HG02759 (cell line): ENCODE measurements around the gene ZMYND12.

ENCODE experiments used
- ATAC-seq: cut with Tn5 transposase; IDR thresholded peaks from one replicate; pipeline ENCODE4 v1.9.1; 2021; ENCODE audit warnings: mild to moderate bottlenecking, moderate library complexity; ENCODE audit not compliant: unreplicated experiment

The ZMYND12 gene

DNA sequence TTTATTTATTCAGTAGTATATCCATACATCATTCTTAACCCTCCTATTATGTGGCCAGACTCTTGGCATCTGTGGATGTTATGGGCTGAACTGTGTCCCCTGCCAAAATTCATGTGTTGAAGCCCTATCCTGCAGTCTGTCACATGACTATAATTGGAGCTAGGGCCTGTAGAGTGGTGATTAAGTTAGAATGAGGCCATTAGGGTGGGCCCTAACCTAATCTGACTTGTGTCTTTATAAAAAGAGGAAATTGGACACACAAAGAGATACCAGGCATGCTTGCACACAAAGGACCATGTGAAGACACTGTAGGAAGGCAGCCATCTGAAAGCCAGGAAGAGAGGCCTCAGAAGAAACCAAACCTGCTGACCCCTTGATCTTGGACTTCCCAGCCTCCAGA is 6.6 kb downstream of the ZMYND12 start:
- ATAC-seq = no peak

DNA sequence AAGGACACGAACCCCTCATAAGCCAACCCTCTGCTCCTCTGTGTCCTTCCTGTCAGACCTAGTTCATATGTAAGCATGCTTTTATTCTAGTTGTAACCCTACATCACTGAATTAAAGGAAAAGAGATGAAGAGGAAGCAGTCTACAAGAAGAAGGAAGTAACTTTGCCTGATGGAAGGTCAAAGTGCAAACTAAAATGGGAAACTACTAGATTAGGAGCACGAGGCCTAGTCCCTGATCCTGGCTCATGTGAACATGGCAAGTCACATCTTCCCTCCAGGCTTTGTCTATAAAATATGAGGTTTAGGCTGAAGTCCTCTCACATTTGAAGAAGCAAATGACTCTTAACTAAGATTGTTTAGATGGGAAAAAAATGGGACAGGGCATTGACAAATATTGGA is 13.2 kb downstream of the ZMYND12 start:
- ATAC-seq = no peak

DNA sequence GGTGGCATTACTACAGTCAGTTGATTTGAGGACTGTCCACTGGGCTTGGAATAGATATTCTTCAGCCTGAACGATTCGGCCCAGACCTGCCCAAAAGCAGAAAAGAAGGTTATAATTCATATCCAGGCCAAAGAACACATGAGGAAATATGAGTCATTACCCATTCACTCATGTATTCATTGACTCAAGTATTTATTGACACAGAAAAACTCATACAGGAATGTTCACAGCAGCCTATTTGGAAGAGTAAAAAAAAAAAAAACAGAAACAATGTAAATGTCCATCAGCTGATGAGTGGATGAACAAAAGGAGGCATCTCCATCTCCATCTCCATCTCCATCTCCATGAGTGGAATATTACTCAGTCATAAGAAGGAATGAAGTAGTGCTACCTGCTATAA is 15.9 kb downstream of the ZMYND12 start:
- no peak for ATAC-seq

DNA sequence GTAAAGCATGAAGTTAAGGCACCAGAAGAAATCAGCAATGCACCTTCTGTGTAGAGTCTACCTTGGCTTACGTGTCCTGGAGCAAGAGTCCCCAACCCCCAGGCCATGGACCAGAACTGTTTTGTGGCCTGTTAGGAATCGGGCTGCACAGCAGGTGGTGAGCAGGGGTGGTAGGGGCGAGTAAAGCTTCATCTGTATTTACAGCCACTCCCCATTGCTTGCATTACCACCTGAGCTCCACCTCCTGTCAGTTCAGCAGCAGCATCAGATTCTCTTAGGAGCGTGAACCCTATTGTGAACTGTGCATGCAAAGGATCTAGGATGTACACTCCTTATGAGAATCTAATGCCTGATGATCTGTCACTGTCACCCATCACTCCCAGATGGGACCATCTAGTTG is 21.5 kb downstream of the ZMYND12 start:
- ATAC-seq = no peak

DNA sequence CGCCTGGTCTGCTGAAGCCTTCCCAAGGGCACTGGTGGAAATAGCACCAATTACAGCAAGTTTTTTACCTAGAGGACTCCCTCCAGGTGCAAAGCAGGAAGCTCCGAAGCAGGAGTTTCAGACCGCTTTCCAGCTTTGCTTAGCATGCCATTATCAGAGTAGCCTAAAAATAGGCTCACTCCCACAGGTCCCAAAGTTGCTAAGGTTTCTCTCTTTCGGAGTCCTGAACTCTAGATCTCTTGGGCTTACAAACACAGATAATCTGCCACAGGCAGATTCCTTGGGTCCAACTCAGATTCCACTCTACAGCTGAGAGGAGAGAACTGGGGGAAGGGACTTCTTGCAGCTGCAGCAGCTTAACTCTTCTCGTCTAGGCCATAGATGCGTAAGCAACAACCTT is 22.5 kb downstream of the ZMYND12 start:
- no peak for ATAC-seq

DNA sequence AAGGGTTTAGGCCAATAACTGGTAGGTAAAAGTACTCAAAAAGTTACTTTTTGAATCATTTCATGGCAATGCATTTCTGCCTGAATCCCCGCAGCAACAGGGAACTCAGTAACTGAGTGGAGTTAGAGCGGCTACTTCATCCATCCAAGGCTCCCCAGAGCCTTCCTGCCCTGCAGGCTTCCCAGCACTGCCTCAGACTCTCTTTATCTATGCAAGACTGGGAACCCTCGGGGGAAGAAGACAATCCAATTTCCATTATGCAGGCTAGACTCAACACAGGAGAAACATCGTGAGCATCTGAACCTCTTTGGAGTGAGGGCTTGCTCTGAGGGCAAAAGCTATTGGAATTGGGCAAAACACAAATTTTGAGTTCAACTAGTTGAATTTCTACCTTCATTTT is 23.1 kb downstream of the ZMYND12 start:
- no peak for ATAC-seq

DNA sequence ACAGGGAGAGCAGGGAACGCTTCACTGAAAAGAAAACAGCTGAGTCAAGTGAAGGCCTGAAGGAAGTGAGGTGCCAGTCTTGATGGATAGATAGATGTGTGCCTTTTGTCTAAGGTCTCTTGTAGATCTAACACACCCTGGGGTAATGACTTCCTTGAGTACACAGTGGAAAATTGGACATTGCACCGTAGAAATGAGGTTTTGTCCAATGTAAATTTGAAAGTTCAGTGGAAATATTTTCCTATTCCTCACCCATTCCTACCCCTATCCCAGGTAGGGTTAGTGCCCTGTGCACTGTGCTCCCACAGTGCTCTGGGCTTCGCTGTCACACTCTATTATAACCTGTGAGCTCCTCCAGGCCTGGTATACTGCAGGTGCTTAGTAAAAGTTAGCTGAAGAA is 24.3 kb downstream of the ZMYND12 start:
- ATAC-seq = no peak

DNA sequence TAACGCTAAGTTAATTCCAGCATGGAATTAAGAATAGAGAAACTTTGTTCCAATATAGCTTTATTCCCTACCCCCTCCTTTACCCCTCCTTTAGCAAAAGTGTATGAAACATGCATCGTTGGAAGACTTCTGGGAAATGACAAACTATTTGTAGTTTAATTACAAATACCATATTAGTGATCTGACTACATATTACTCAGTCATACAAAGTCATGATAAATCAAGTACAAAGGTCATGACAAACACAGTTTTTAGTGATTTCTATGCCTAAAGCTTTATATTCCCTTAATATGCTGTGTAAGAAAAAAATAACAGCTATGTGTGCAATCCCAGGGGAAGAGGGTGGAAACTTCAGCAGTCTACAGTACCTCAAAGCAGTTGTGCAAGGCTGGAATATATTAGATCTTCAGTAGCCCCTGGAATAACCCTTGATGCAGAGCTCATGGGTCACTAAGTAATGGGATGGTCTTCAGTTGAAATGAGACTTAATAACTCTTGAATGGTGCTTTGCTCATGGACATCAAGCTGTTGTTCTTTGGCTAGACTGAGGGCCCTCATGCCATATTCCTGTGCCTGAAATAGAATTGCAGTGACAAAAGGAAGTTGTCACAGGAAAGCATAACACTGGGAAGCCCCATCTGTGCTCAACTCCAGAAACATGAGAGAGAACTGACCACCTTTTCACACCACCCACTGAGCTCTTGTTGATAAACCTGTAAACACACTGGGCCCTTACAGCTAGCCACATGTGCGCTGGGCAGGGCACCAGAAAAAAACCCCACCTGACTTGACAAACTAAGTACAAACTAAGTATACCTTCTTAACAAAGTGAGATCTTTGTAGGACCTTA is 25.3 kb downstream of the ZMYND12 start:
- ATAC-seq = no peak

DNA sequence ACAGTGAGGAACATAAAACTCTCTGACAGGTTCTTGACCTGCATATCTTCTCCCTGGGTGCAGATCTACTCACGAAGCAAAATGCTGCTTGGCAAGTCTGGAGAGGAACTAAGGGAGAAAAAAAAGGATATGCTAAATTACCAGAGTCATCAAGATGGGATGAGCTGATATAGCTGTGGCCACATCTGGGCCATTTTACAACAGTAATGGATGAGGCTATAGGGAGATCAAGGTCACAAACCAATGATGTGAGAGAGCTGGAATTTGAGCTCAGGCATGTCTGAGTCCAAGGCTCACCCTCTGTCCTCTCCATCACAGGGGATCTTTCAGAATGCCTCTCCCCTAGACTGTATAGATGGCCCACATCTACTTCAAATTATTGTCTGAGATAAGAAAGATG is 26.2 kb downstream of the ZMYND12 start:
- ATAC-seq = no peak

DNA sequence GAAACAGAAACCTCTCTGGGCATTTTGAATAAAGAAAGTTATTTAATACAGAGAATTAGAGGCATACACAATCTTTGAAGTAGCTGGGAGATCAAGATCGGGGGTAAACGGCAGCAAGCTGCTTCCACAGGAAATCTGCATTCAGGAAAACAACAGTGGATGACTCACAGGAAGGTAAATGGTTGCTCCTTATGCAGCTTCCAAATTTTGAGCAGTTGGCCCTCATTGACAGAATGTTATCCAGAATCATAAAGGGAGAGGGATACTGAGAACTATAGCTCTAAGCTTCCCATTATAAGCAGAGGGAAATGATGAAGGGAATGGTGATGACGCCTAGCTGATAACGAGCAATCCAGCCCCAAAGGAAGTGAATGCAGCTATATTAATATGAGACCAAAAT is 28.6 kb downstream of the ZMYND12 start:
- ATAC-seq = no peak

DNA sequence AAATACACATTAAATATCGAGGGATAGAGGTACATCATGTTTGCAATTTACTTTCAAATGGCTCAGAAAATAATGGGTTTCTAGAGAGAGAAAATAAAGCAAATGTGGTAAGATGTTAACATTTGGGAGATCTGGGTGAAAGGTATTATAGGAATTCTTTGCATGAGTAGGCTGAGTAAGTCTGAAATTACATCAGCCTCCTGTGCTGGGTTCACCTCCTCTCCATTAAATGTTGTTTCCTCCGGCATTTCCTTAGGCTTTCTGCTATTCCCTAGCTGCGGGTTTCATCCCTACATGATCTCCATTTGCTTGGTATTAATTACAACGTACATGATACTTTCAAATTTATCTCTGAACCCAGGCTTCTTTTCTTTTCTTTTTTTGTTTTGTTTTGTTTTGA is 31.6 kb downstream of the ZMYND12 start:
- ATAC-seq = no peak

DNA sequence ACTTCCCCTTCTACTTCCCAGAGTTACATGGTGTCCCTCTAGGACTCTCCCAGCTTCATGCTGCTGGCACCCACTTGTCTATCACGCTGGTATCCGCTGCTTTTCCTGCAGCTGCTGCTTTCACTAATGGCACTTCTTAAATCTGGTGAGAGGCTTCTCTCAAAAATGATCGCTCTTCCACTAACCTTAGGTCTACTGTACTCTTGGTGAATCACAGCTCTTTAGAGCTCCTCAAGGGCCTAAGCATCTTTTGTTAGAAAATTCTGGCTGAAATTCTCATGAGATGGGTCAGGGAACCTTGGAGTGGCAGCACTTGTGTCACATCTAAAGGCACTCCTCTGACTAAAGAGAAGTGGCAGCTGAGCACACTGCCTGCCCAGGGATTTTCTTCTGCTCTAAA is 32.1 kb downstream of the ZMYND12 start:
- ATAC-seq = no peak

DNA sequence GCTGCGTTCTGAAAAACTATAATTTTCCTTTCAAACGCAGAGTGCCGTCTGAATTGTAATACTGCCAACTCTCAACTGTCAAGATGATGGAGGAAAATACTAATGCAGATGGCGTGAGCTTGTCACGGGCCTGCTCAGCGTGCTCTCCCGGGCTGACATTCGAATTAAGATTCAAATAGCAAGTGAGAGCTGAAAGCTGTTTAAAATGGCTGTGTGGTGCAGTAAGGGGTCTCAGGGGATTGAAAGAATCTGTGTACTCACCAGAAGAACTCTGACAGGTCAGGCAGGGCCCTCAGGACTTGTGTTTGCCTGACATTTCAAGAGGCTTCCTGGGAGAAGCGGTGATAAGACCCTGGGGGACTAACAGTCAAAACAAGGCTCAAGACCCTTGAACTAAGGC is 33.1 kb downstream of the ZMYND12 start:
- no peak for ATAC-seq

DNA sequence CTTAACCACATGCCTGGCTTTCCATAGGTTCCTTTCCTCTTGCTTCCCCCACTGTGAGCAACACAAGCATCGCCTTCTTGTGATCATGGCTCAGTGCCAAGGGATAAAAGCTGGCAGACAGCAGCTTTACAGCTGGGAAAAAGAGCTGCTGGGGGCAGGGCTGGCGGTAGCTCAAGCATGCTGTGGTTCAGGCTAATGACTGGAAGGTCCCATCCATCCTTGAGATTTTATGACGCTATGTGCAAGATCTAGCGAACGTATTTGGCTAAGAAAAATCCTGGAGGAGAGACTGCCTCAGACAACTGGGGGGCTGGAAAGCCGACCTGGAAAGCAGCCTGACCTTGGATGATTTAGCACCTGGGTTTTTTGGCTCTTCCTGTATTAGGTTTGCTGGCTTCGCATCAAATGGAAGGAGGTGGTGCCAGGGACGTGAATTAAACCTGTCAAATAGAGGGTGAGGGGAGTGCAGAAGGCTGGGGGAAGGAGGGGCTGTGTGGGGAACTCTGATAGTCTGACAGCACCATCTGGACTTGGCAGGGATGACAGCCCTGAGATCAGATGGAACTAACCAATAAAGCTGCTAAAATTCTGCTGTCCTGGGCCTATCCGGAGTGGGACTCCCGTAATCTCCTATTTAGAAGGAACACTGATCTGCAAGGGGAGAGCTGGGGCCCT is 34.8 kb downstream of the ZMYND12 start:
- ATAC-seq = no peak

DNA sequence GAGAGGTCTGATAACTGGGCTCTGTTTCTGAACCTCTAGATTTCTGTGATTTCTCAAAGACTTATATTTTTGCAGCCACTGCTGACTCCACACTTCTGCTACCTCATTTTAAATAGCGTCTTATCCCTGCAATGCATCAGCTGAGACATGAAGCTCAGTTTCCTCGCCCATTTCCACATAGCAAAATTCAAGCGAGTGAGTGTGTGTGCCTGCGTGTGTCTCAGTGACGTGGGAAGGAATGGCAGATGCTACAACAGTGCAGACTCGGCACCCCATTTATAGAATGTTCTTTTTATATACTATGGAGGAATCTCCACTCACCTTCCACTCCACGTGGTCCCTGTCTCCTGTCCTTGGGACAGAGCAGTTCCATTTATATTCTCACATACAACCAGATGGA is 35.7 kb downstream of the ZMYND12 start:
- no peak for ATAC-seq

DNA sequence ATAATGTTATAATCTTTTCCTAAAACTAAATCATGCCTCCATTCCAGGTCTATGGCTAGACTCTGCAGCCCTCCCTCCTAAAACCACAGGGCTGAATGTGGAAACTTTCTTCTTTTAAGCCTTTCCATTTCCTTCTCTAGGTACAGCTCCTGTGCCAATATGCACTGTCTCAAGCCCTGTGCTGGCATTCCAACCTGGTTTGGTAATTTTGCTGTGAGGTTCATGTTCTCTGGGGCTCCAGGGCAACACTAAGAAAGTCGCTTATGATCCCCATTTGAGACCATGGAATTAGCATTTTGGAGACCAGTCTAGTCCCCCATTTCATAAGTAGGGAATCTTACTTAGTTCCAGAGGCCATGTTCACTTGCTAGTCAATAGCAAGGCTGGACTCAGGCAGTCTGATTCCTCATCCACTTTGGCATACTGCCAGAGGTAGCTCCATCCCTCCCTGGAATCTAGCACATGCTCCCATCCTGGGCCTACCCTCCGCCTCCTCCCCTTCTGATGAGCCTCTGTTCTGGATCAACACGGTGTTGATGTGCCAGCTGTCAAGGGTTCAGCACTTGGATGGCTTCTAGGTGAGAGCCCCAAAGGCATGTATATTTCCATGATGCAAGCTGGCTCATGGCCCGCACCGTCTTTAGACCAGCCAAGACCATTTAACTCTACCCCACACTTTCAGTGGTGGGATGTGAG is 36.5 kb downstream of the ZMYND12 start:
- no peak for ATAC-seq

DNA sequence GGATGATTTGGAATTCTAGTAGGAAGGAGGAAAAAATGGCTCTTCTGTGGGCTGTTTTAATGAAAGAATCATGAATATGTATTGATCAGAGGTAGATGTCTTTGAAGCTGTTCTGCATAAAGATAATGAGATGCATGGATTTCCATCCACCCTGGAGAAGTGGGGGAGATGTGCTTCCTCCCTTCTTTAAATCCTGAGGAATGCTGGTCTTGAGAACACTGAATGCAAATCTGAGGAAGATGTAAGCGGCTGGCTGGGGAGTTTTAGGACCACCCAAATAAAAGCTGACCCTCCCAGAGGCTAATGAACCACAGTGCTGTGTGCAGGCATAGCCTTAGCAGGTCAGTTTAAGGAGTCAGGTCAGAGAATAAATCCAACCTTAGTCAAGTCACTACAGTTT is 37.3 kb downstream of the ZMYND12 start:
- no peak for ATAC-seq

DNA sequence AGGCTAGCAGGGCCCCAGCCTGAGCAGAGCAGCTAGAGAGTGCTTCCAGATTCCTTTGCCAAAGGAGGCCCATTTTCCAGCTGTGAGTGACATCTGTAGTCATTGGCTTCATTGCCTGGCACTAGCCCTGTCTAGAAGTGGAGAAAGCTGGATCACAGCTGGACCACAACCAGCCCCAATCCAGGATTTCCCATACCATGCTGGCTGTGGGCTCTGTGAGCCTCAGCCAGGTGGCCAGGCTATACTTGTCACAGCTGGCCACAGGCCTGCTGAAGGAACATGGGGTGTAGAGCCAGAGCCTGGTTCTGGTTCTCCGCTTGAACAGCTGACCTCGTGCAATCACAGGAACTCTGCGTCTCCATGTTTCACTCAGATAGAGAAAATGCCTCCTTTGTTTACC is 38.7 kb downstream of the ZMYND12 start:
- ATAC-seq = no peak

DNA sequence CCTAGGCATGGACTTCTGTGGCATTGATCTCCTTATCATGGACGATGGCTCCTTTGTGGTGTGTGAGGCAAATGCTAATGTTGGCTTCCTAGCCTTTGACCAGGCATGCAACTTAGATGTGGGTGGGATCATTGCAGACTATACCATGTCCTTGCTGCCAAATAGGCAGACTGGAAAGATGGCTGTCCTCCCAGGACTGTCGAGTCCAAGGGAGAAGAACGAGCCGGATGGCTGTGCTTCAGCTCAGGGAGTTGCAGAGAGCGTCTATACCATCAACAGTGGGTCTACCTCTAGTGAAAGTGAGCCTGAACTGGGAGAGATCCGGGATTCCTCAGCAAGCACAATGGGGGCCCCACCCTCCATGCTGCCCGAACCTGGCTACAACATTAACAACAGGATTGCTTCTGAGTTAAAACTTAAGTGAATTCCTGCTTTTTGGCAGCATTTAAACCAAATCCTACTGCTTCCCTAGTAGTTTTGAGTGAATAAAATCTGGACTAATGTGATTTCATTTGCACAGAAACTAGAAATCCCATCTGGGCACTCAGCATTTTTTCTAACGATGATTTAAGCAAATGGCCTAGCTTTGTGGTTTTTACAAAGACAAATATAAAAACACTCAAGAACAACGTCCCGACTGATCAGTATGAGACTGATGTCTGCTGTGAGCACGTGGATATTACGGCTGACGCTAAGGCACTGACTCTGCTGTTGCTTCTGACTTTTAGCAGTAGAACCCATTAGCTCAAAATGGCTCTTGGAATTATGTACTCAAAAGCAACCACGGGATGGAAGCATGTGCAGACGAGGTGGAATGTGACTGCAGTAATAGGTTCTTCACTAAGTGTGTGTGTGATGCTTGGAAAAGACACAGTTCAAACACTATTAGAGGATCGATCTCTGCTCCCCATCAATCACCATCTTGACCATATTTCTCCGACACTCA is 41.0 kb downstream of the ZMYND12 start:
- no peak for ATAC-seq

DNA sequence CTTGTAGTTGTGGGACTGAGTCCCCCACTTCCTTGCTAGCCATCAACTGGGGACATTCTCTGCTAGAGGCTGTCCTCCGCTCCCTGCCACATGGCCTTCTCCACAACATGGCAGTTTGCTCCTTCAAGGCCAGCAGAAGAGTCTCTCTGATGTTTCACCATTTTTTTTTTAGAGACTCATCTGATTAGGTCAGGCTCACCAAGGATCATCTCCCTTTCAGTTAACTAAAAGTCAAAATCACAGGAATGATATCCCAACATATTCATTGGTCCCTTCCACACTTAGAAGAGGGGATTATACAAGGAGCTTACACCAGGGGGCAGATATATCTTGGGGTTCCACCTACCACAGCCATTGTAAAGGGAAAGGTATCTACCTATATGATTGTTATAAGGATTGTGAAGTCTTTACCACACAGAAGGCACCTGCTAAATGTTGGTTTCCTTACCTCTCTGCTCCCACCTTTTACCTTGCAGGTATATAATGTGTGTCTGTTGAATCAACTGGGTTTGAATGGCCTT is 51.9 kb downstream of the ZMYND12 start:
- no peak for ATAC-seq
